GM18526 (cell line): Measurements from ENCODE around the gene CCDC136.
A peak's percentile ranks its signal among the peaks of the same experiment; 100 is the strongest.

Experiments used
- POLR2A ChIP-seq: IDR thresholded peaks from 3 replicates; pipeline ENCODE4 v1.6.1; 2011; ENCODE audit not compliant: insufficient read length; ENCODE audit errors: extremely low read depth

CCDC136 gene

DNA sequence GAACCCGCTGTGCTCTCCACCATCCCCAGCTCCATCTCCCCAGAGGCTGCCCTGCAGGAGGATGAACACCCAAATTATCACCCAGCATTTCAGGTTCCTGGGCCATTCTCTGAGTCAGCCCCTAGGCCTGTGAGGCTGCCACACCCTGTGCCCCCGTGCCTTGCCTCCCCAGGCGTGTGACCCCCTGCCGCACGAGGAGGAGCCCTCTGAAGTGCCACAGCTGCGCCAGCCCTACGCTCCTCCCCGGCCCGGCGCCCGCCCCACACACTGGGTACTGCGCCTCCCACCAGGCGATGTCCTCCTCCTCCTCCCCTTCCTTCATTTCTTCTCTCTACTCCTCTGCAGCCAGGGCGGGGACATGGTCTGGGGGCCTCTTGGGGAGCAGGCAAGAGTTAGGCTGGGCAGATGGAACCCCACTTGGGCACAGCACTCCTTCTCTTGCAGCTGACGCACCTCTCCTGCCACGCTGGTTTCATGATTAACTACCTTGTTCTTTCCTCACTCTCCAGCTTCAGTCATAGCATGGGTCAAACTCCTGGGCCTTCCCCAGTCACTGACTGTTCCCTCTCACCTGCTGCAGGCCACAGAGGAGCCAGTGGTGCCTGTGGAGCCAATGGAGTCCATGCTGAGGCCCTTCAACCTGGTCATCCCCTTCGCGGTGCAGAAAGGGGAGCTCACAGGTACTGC lies 58.2 kb downstream of the CCDC136 start:
- no peak for TF ChIP-seq POLR2A

- TF ChIP-seq POLR2A: no peak
Observed at GRCh38 chr7:128852537-128853254, 60.9 kb downstream of the CCDC136 start.

DNA sequence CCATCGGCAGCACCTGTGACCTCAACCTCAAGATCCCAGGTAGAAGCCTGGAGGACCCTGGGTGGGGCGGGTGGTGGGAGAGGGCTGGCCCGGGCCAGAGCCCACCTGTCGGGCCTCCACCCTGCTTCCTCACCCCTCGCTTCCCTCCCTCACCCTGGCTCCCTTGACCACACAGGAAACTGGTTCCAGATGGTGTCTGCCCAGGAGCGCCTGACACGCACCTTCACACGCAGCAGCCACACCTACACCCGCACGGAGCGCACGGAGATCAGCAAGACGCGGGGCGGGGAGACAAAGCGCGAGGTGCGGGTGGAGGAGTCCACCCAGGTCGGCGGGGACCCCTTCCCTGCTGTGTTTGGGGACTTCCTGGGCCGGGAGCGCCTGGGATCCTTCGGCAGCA lies 62.0 kb downstream of the CCDC136 start:
- no peak for TF ChIP-seq POLR2A

DNA sequence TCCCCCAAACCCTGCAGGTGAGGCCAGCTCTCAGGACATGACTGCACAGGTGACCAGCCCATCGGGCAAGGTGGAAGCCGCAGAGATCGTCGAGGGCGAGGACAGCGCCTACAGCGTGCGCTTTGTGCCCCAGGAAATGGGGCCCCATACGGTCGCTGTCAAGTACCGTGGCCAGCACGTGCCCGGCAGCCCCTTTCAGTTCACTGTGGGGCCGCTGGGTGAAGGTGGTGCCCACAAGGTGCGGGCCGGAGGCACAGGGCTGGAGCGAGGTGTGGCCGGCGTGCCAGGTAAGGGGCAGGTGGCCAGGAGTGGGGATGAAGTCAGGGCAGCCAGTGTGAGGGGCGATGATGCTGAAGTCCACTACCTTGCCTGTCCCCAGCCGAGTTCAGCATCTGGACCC lies 62.6 kb downstream of the CCDC136 start:
- TF ChIP-seq POLR2A: no peak

- TF ChIP-seq POLR2A: no peak
Observed at GRCh38 chr7:128855559-128855958, 63.8 kb downstream of the CCDC136 start.

- TF ChIP-seq POLR2A: no peak
Observed at GRCh38 chr7:128856001-128856718, 64.4 kb downstream of the CCDC136 start.

DNA sequence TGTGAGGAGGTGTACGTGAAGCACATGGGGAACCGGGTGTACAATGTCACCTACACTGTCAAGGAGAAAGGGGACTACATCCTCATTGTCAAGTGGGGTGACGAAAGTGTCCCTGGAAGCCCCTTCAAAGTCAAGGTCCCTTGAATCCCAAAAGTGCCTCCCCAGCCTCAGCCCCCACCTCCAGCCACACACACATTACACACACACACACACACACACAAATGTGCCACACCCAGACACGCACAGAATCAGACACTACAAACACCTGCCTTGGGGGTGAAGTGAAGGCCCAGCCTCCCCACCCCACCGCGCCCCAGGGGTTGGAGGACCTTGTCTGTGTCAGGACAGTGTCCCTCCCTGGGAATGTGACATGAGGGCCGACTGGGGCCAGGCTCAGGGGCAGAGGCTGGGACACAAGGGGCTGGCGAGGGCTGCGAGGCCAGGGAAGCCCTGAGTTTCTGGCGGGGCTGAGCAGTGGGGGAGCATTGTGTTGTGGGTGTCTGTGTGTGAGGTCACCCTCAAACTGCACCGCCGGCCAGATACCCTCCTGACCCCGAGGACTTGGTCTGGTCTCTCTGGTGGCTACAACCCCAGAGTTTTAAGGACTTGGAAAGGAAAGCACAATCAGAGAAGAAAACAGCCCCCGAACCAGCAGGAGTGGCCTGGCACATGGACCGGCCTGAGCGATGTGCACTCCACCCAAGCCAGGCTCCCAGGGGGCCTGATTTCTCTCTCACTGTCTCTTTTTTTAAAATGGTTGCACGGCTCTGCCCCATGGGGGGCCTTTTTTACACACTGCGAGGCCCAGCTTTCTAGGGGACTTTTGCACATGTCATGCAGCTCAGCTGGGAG lies 66.8 kb downstream of the CCDC136 start:
- no peak for TF ChIP-seq POLR2A

GRCh38 chr7:128859232-128860157 lies 67.7 kb downstream of the CCDC136 start:
- TF ChIP-seq POLR2A: no peak

DNA sequence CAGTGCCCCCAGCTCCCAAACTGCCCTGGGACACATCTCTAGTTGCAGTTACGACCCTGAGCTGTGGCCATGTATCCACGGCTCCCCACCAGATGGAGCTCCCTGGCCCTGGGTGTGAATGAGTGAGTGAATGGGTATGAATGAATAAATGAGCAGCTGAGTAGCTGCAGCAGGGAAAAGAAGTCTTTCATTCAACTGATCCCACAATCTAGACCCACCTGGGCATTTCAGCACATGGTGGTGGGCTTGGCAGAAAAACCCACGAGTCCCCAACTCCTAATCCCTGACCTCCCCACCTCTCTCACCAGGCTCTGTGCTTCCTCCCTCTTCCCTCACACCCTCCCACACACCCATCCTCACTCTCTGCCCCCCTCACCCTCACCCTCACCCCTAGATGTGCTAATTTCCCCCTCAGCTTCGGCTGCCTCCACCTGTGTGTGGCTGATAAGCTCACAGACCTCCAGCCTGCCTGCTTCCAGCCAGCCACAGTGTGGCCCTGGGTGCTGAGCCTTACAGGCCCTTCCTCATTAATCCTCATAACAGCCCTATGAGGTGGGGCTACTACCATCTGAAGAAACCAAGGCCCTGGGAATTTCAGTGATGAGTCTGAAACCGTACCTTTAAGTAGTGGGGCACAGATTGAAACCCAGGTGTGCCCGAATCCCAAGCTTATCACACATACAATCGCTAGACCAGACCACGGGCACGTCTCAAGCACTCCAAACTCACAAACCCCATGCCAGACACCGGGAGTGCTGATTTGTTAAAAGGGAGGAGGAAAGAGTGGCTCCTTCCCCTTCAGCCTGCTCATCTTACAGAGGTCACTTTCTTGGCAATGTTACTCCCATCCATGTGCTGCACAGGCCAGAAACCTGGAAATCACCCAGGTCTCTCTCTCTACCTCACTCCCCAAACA lies 68.6 kb downstream of the CCDC136 start:
- TF ChIP-seq POLR2A: no peak

GRCh38 chr7:128861957-128862570 lies 70.3 kb downstream of the CCDC136 start:
- TF ChIP-seq POLR2A: no peak

DNA sequence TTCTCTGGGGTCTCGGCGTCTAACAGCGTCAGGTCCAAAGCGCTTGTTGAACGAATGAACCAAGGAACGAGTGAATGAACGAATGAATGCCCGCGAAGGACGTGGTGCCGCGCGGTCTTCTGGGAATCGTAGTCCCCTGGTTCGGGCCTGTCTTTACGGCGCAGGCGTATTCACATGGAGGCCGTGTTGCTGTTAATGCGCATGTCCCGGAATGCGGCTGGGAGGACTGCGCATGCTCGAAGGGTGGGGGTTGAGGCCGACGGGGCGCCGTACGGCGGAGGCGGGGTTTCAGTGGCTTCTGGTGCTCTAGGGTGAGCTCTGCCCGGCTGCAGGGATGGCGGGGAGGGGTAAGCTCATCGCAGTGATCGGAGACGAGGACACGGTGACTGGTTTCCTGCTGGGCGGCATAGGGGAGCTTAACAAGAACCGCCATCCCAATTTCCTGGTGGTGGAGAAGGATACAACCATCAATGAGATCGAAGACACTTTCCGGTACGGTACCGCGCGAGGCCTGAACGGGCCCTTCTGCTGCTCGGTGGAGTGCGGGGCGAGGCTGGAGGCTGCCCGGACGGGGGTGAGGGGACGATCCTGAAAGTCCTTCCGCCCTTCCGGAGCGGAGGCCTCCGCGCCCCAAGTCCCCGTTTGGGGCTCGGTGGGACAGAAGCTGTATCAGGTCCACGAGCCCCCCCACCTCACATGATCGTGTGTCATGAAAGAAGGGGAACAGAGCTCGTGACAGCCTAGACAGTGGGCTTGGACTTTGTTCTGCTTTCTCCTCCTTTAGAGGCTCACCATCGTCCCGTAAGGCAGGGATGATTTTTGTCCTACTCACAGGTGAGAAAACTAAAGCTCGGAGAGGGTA lies 71.0 kb downstream of the CCDC136 start, which contains the start of gene ATP6V1F:
Gene ATP6V1F (plus strand): TSS at position 286 of the 862 bp plus-strand sequence. CDS start 49 bp downstream, at position 335.
- peak; percentile 83 for TF ChIP-seq POLR2A
